HG03039 (cell line): ENCODE data around the gene DROSHA.
"Not testable (repeated sequence)": the region's sequence is repeated elsewhere in the genome, so short reads cannot be mapped to it uniquely, and the experiment has no call there.

Experiments used
- ATAC-seq: cut with Tn5 transposase; IDR thresholded peaks from one replicate; pipeline ENCODE4 v1.9.1; 2021; ENCODE audit warnings: mild to moderate bottlenecking, moderate library complexity; ENCODE audit not compliant: unreplicated experiment

The DROSHA gene

GRCh38 chr5:31421806-31422586, 109.9 kb downstream of the DROSHA start:
- no peak for ATAC-seq

DNA sequence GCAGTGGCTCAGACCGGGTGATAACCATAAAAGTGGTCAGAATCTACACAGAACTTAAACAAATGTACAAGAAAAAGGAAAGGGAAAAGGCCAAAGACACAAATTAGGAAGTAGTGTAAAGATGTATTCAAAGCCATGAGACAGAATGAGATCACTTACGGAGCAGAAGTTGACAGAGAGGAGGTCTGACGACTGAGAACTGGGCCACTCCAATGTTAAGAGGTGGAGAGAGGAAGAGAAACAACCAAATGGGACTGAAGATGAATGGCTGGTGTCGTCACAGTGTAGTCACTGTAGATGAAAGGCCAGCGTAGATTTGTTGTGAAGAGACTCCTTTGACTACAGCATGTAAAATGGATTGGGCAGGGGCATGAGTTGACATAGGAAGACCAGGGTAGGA, 114.4 kb downstream of the DROSHA start:
- no peak for ATAC-seq

GRCh38 chr5:31416547-31416946, 115.3 kb downstream of the DROSHA start:
- no peak for ATAC-seq

DNA sequence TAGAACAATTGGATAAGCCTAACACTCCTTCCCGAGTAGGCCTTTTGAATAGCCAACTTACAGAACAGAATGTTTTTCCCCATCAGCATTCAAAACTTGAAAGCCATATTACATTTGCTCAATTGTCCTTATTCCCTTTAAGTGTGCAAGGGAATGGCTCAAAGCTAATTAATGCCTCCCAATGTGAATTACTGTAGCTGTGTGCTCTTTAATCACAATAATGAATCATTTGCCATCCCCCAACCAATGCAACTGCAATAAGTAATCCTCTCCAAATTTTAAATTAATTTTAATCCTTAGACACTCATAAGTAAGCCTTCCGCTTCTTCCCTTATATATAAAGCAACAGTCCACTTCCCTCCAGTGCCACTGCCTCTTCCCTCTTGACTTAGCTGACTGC, 115.9 kb downstream of the DROSHA start:
- no peak for ATAC-seq

DNA sequence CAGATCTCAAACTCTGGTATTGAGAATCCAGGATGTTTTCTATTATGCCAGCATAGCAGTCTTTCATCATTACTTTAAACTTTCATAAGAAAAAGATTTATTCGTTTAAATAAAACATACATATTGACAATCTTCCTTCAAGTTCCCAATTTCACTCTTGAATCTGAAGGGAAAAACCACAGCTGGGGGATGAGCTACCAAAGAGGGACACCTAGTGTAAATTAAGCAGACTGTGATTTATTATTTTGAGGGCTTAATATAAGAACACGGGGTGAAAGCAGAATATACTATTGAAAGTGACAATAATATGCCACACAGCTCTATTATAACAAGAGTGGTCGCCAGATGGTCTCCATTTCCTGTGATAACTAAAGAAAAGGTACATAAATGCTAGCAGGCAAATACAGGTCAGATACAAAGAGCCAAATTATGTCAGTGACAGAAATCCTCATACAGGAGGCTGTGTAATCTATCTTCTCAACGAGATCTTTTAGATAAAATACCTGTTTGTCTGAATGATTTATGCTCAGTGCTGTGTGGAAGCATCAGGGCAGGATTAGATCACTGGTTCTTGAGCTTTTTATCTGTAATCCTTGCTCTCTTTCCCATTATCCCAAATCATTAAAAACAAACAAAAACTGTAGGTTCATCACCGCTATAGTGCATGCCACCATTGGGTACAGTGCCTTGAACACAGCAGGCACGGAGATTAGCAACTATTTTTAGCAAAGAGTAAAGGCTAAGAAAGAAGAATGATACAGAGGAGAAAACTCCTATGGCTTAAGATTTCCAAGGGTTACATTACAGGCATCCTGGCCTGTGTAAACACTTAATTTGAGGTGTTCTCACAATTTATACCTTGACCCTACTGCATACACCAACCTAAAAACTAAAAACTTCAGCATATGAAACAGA, 116.6 kb downstream of the DROSHA start:
- no peak for ATAC-seq

DNA sequence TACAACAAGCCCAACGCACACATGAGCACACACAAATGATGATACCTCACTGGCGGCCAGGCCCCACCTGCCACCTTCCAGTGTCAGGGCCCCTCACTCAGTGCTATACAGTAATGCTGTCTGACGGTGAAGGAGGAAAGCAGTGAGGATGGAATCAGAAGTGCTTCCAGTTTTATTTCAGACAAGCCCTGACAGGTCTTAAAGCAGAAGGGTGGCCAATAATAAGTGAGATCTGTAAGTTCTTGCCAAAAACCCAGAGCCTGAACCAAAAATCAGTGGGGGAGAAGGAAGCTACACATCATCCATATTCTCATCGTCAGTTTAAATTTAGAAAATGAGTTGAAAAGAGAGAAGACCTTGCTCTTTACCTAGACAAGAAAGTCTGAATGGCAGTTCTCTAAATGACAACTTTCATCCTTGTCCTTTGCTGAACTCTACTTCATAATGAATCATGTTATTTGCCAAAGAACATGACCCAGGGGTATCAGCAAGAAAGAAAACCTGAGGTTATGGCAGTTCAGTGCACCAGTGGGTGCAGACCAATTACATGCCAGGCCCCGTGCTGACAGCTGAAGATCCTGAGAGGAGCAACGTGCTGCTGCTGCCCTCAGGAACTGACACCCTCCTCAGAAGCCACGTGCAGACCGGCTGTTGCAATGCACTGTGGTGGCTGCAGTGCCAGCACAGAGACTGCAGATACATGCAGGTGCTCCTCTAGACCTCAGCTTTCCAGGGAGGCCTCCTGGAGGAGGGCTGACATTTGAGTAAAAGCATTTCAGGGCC, 118.7 kb downstream of the DROSHA start:
- no peak for ATAC-seq

- ATAC-seq: no peak
These were observed 119.6 kb downstream of the DROSHA start for GRCh38 chr5:31412324-31412723.

GRCh38 chr5:31410089-31410488, 121.8 kb downstream of the DROSHA start:
- ATAC-seq: no peak

- no peak for ATAC-seq
These were observed 123.1 kb downstream of the DROSHA start for GRCh38 chr5:31408814-31409213.

DNA sequence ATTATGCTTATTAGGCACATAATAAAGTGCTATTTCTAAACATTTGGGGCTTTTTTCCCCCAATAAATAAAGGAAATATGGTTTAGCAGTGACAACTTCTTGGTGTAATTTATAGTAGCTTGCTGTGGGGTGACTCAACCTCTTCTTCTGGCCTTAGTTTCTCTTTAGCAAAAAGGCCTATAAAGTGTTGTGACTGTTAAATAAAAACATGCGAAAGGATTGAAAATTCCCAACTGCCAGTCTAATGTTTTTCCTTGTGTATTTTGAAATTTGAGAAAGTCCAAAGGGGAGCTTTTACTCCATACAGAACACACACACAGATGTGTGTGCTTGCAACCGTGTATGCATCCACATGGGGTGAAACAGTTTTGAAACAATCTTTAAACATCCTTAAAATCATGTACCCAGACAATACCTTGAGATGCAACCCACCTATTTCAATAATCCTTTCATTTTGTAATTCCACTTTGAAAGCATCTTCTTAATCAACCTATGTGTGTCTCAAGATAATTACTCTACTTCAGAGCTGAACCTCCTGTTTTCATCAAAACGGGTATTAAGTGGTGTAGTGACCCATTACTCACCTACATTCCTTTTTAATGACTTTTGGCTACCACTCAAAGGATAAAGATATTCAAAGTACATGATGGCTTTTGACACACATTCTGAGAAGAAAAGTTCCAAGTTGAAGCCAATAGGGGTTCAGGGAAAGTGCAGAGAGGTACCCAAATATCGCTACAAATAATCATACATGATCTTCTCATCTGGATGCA, 123.8 kb downstream of the DROSHA start:
- ATAC-seq: no peak

- no peak for ATAC-seq
These were observed 127.6 kb downstream of the DROSHA start for GRCh38 chr5:31404325-31404724.

- no peak for ATAC-seq
These were observed 130.2 kb downstream of the DROSHA start for GRCh38 chr5:31401691-31402090.

- ATAC-seq: no peak
These were observed 133.9 kb downstream of the DROSHA start for GRCh38 chr5:31397926-31398557.

- ATAC-seq: no peak
These were observed 135.1 kb downstream of the DROSHA start for GRCh38 chr5:31396611-31397295.

DNA sequence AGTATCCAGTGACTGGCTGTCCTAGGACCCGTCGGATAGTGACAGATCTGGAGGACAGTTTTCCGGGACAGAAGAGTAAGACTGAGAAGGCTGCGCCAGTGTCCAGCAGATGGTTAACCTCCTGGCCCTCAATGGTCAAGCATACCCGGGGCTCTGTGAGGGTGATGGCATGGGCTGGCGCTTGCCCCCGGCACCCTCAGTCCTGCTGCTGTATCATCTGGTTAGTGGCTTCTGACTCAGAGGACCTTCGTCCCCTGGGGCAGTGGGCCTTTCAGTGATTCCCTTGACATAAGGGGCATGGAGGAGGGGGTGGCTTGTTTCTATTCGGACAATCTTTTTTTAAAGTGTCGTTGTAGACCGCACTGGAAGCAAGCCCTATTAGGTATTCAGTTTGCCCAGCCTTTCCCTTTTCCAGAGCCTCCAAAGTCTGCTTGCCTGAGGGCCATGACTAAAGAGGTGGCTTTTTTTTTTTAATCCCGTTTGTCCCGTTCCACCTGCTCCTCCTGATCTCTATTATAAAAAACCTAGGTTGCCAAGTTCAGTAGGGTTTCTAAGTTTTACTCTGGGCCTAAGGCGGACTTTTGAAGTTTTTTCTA, 136.3 kb downstream of the DROSHA start:
- not testable (repeated sequence) for ATAC-seq

- no peak for ATAC-seq
These were observed 138.8 kb downstream of the DROSHA start for GRCh38 chr5:31393126-31393525.

DNA sequence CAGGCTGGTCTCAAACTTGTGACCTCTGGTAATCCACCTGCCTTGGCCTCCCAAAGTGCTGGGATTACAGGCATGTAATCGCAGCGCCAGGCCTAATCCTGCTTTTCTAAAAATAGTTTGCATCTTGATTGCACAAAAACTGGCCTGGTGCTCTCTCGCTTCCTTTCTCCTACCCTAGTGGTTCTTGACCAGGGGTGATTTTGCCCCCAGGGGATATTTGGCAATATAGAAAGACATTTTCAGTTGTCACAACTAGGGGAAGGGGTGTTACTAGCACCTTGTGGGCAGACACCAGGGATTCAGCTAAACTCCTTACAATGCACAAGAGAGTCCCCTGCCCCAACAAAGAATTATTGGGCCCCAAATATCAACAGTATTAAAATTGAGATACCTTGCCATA, 139.8 kb downstream of the DROSHA start:
- ATAC-seq: no peak

GRCh38 chr5:31390256-31390655, 141.6 kb downstream of the DROSHA start:
- no peak for ATAC-seq
